Measurements from ENCODE around the gene SHROOM2.

DNA sequence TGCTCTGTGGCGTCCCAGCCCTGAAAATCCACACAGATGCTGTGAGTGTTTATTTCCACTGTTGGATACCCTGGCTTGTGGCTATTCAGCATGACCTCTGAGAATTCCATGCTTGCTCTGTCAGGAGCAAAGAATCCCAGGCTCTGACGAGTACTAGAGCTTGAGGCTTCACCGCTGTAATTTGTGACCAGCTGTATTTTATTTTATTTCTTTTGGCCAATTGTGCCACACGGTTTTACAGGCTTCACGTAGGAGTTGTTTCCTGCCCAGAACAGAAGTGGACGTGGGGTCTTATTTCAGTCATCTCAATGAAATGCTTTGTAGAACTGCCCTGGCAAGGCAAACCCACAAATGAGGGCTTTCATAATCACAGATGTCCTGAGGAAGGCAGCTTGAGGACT, 111.5 kb downstream of the SHROOM2 start:
- TF ChIP-seq POLR2AphosphoS5 (IDR thresholded peaks at IDR 0.05; ENCODE audit: low read depth) (no peak), REST (IDR thresholded peaks at IDR 0.05; ENCODE audit: insufficient replicate concordance, low read depth) (no peak), SPI1 (IDR thresholded peaks at IDR 0.05; ENCODE audit: borderline replicate concordance, low read depth) (no peak), GABPA (IDR thresholded peaks at IDR 0.05; ENCODE audit: low read depth) (no peak)
- TF ChIP-seq, protein P1, sequence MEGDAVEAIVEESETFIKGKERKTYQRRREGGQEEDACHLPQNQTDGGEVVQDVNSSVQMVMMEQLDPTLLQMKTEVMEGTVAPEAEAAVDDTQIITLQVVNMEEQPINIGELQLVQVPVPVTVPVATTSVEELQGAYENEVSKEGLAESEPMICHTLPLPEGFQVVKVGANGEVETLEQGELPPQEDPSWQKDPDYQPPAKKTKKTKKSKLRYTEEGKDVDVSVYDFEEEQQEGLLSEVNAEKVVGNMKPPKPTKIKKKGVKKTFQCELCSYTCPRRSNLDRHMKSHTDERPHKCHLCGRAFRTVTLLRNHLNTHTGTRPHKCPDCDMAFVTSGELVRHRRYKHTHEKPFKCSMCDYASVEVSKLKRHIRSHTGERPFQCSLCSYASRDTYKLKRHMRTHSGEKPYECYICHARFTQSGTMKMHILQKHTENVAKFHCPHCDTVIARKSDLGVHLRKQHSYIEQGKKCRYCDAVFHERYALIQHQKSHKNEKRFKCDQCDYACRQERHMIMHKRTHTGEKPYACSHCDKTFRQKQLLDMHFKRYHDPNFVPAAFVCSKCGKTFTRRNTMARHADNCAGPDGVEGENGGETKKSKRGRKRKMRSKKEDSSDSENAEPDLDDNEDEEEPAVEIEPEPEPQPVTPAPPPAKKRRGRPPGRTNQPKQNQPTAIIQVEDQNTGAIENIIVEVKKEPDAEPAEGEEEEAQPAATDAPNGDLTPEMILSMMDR (IDR thresholded peaks at IDR 0.05; ENCODE audit: insufficient read depth, low read length) = no peak

Measured in HL-60 (cell line).